SK-N-MC (cell line): Measurements from ENCODE around the gene COL4A1.

Source experiments
- EZH2 ChIP-seq: fragments of 200-600 bp; sonication (generic); IDR thresholded peaks from one replicate; pipeline ENCODE4 v1.6.1; 2017; ENCODE audit warnings: antibody characterized with exemption
- POLR2AphosphoS5 ChIP-seq: IDR thresholded peaks from 2 replicates; pipeline ENCODE4 v1.6.1; 2012; ENCODE audit warnings: mild to moderate bottlenecking, low read depth, low read length, borderline replicate concordance

GRCh38 chr13:110320645-110321044 lies 13.7 kb upstream of the COL4A1 start:
- TF ChIP-seq POLR2AphosphoS5, result no peak
- TF ChIP-seq EZH2, result no peak
